Keratinocyte (primary cell): ENCODE measurements around the gene CFAP61. TPM values are rescaled to one million over a fixed set of nuclear protein-coding genes. Genes with fewer than 3 reads are reported as not detected.

Experiments used
- DNase-seq: peaks from one replicate; pipeline ENCODE4 v3.0.0-alpha.2; 2011; ENCODE audit warnings: low read depth, missing footprints, low spot score
- FAIRE-seq: peaks from 2 replicates; lab custom pipeline; 2011; peaks lifted over from hg19 to GRCh38; lab: Jason Lieb, UNC
- H2AFZ ChIP-seq: 2 replicates; pipeline ENCODE4 v1.6.0; 2012; ENCODE audit warnings: low read length, control low read depth, inconsistent platforms; ENCODE audit not compliant: control insufficient read depth
- H3K27ac ChIP-seq: 2 replicates; pipeline ENCODE4 v1.5.1; 2011; ENCODE audit warnings: low read length; ENCODE audit not compliant: control insufficient read depth, insufficient read depth
- H3K27me3 ChIP-seq: 3 replicates; pipeline ENCODE4 v1.6.0; 2011; ENCODE audit warnings: low read length; ENCODE audit not compliant: control insufficient read depth, insufficient read depth; ENCODE audit errors: extremely low read depth
- H3K36me3 ChIP-seq, 2 experiments: 2 replicates in 1 of 2; 3 replicates in 1 of 2; pipeline ENCODE4 v1.5.1; 2011; ENCODE audit warnings: low read length in 2 of 2, mild to moderate bottlenecking in 1 of 2; ENCODE audit not compliant: control insufficient read depth in 2 of 2, insufficient read depth in 2 of 2; ENCODE audit errors: extremely low read depth in 1 of 2
- H3K4me1 ChIP-seq: 3 replicates; pipeline ENCODE4 v1.5.1; 2011; ENCODE audit warnings: low read length; ENCODE audit not compliant: control insufficient read depth, insufficient read depth; ENCODE audit errors: extremely low read depth
- H3K4me2 ChIP-seq: 3 replicates; pipeline ENCODE4 v1.6.0; 2011; ENCODE audit warnings: low read depth, low read length; ENCODE audit not compliant: control insufficient read depth, insufficient read depth; ENCODE audit errors: extremely low read depth
- H3K4me3 ChIP-seq, 3 experiments: fragments of 200-600 bp in 1 of 3; sonication (generic) in 1 of 3; 2 replicates in 2 of 3; 3 replicates in 1 of 3; pipeline ENCODE4 v1.5.1; 2011 to 2016; ENCODE audit warnings: low read length in 3 of 3, mild to moderate bottlenecking in 3 of 3, control low read depth in 2 of 3, inconsistent platforms in 1 of 3, low read depth in 1 of 3, mixed read lengths in 1 of 3, mixed run types in 1 of 3, moderate library complexity in 1 of 3; ENCODE audit not compliant: control insufficient read depth in 2 of 3, insufficient read depth in 2 of 3; ENCODE audit errors: extremely low read depth in 1 of 3
- H3K79me2 ChIP-seq: 2 replicates; pipeline ENCODE4 v1.6.0; 2012; ENCODE audit warnings: low read length; ENCODE audit not compliant: control insufficient read depth, insufficient read depth
- H3K9ac ChIP-seq: 3 replicates; pipeline ENCODE4 v1.6.0; 2011; ENCODE audit warnings: low read length; ENCODE audit not compliant: control insufficient read depth, insufficient read depth; ENCODE audit errors: extremely low read depth
- H3K9me1 ChIP-seq: 3 replicates; pipeline ENCODE4 v1.6.0; 2011; ENCODE audit warnings: low read length; ENCODE audit not compliant: control insufficient read depth, insufficient read depth; ENCODE audit errors: extremely low read depth
- H3K9me3 ChIP-seq: 2 replicates; pipeline ENCODE4 v1.5.1; 2012; ENCODE audit warnings: low read depth, low read length; ENCODE audit not compliant: control insufficient read depth
- H4K20me1 ChIP-seq: 3 replicates; pipeline ENCODE4 v1.6.0; 2011; ENCODE audit warnings: low read length; ENCODE audit not compliant: control insufficient read depth, insufficient read depth; ENCODE audit errors: extremely low read depth
- CTCF ChIP-seq, 3 experiments: IDR thresholded peaks in 1 of 3; conservative IDR thresholded peaks in 1 of 3; optimal IDR thresholded peaks in 1 of 3; 2 replicates in 2 of 3; 3 replicates in 1 of 3; pipeline versions ENCODE3 to v1.5.1; 2011; ENCODE audit warnings: low read length in 3 of 3, mild to moderate bottlenecking in 3 of 3, moderate library complexity in 2 of 3, control low read depth in 1 of 3, inconsistent platforms in 1 of 3; ENCODE audit not compliant: insufficient read depth in 2 of 3; ENCODE audit errors: extremely low read depth in 1 of 3
- EZH2 ChIP-seq: IDR thresholded peaks from one replicate; pipeline ENCODE4 v1.6.1; 2012; ENCODE audit warnings: inconsistent platforms, mild to moderate bottlenecking, low read length, moderate library complexity
- dilution Hi-C: fragments of 300-500 bp; cut with MboI; formaldehyde crosslinking; loops from one replicate; pipeline ENCODE4 v1.7.0; 2020; ENCODE audit warnings: low sequenced_read_pairs; ENCODE audit not compliant: extremely low pct_ligation_motif_present
- polyA plus RNA-seq, 5 experiments: library from polyadenylated mRNA; depleted of rRNA in 3 of 5; stranded (reverse) in 3 of 5; stranded (forward) in 1 of 5; unstranded in 1 of 5; fragments of >200 nt; gene quantifications; 1 replicate in 1 of 5; 2 replicates in 3 of 5; 3 replicates in 1 of 5; pipeline versions ENCODE4 v1.2.1 to v1.2.3, GENCODE V29; 2011 to 2012; ENCODE audit warnings: missing spikeins in 2 of 5, low read depth in 1 of 5, low replicate concordance in 1 of 5

The CFAP61 gene
- polyA plus RNA-seq, 1 donor (not counting 4 experiments of a cell fraction or from before 2014, with no cell fraction given) = 0.25 TPM

DNA sequence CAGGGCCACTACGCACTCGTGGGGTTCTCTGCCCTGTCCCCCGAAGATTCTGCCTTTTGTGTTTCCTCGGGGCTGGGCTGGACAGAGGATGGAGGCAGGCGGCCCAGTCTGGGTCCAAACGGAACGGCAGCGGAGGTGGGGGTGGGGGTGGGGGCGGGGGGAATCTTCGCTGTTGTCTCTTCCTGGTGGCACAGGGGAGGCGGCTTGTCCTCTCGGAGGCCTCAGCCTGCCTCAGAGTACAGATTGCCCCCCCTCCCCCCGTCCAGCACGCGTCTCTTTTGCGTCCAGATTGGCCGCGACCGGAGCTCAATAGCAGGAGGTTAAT, 314.2 kb downstream of the CFAP61 start:
- TF ChIP-seq EZH2 = no peak
- TF ChIP-seq CTCF (optimal IDR thresholded peaks at IDR 0.05 in 1 of 3, IDR thresholded peaks at IDR 0.05 in 1 of 3, conservative IDR thresholded peaks at IDR 0.05 in 1 of 3; ENCODE audit: extremely low read depth in 1 of 3, insufficient read depth in 2 of 3, low read length in 3 of 3) = no peak
- dilution Hi-C loops = no loop called here
- Histone ChIP-seq H3K4me2 (no peak overlapping the region), H3K36me3 (no peaks in the 10 kb centered on the region), H3K4me1 (no peaks in the 10 kb centered on the region), H3K9me1 (no peaks in the 10 kb centered on the region), H3K4me3 (no peak overlapping the region), H4K20me1 (no peaks in the 10 kb centered on the region), H3K27me3 (peaks cover 94% of the 10 kb centered on the region), H3K27ac (no peak overlapping the region), H3K9ac (no peak overlapping the region), H3K79me2 (no peaks in the 10 kb centered on the region), H3K9me3 (no peaks in the 10 kb centered on the region), H2AFZ (no peak overlapping the region)
- FAIRE-seq (no peak), DNase-seq (no peak)

DNA sequence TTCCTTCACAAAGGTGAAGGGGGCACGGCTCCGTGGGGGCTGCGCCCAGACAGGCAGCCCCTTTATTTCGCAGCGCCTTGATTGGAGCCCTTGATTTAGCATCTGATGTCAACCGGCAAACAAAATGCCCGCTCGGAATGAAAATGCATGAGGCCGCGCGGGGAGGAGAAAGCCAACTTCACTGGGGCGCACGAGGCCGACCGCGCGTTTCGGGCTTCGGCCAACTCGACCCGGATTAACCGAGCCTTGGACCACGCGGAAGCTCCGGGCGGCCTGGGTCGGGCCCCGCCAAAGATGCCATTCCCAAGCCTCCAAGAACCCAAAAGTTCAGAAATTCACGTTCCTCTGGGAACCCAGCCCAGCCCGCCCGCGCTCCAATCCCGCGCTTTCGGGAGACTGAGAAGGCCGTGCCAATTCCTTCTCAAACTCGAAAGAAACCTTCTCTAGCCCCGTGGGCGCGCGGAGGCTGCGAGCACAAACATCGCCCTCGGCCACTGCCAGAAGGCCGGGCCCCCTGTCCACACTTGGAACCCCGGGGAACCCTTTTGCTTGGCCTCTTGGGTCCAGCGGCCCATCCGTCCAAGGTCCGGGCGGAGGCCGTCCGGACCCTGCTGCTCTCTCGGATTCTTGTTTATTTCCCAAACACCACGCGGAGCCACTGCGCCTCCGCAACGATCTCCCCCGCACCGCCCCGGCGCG, 314.7 kb downstream of the CFAP61 start:
- peak overlapping the region; percentile 32 for H3K4me2 ChIP-seq

More for the DNA sequence above, 314.7 kb downstream of the CFAP61 start:
- Histone ChIP-seq H3K4me1 (no peaks in the 10 kb centered on the region), H3K4me3 (no peak overlapping the region), H3K27me3 (peaks cover 93% of the 10 kb centered on the region), H2AFZ (no peak overlapping the region), H3K27ac (no peak overlapping the region), H4K20me1 (no peaks in the 10 kb centered on the region), H3K36me3 (no peaks in the 10 kb centered on the region), H3K9me3 (no peaks in the 10 kb centered on the region), H3K9ac (no peak overlapping the region), H3K79me2 (no peaks in the 10 kb centered on the region), H3K9me1 (no peaks in the 10 kb centered on the region)
- dilution Hi-C loops = no loop called here
- FAIRE-seq (no peak), DNase-seq (no peak)
- TF ChIP-seq CTCF (optimal IDR thresholded peaks at IDR 0.05 in 1 of 3, IDR thresholded peaks at IDR 0.05 in 1 of 3, conservative IDR thresholded peaks at IDR 0.05 in 1 of 3; ENCODE audit: extremely low read depth in 1 of 3, insufficient read depth in 2 of 3, low read length in 3 of 3) (no peak), EZH2 (peak; percentile 95)
